HepG2 (cell line): ENCODE measurements around the gene MATK. TPM values are rescaled to one million over a fixed set of nuclear protein-coding genes. Genes with fewer than 3 reads are reported as not detected.

Source experiments
- ATAC-seq: fragments of 200-7000 bp; cut with Tn5 transposase; 3 replicates; pipeline ENCODE4 v1.9.1; 2020; ENCODE audit warnings: mild to moderate bottlenecking, moderate library complexity
- BruUV-seq: library from RNA; stranded (reverse); fragments of 400-500 nt; replicated peaks from 2 replicates; lab custom pipeline; 2021; lab: Mats Ljungman, UMichigan
- CTCF ChIA-PET: fragments of 300-600 bp; formaldehyde crosslinking; extraction: SDS; loops from one replicate; lab custom pipeline; 2021; ENCODE audit warnings: low total read pairs, inconsistent platforms, low intra/inter-chr PET ratio; lab: Yijun Ruan, JAX
- POLR2A ChIA-PET: fragments of 350-600 bp; sonication (Branson Sonifier 250); formaldehyde crosslinking; loops from one replicate; lab custom pipeline; 2020; ENCODE audit warnings: antibody characterized with exemption, inconsistent platforms; lab: Yijun Ruan, JAX
- DNase-seq: peaks from one replicate; pipeline ENCODE4 v3.0.0-alpha.2; 2015; ENCODE audit warnings: low spot score
- FAIRE-seq: peaks from 3 replicates; lab custom pipeline; 2011; peaks lifted over from hg19 to GRCh38; lab: Jason Lieb, UNC
- H2AFZ ChIP-seq: one replicate; pipeline ENCODE4 v1.6.1; 2011; ENCODE audit warnings: low read length, inconsistent platforms
- H3K27ac ChIP-seq: fragments of 300-600 bp; 3 replicates; pipeline ENCODE4 v1.8.0; 2011; ENCODE audit warnings: mixed run types, mild to moderate bottlenecking, mixed read lengths, low read length, inconsistent platforms; ENCODE audit not compliant: insufficient read depth; ENCODE audit errors: extremely low read length
- H3K27me3 ChIP-seq, 2 experiments: fragments of 200-600 bp in 1 of 2; 2 replicates in 1 of 2; 3 replicates in 1 of 2; pipeline versions ENCODE4 v1.6.0 to v1.8.0; 2011; ENCODE audit warnings: low read length in 2 of 2, mild to moderate bottlenecking in 2 of 2, moderate library complexity in 2 of 2, inconsistent platforms in 1 of 2; ENCODE audit not compliant: insufficient read depth in 2 of 2, control insufficient read depth in 1 of 2
- H3K36me3 ChIP-seq, 2 experiments: fragments of 200-600 bp in 1 of 2; replicated peaks in 1 of 2; 2 replicates in 1 of 2; 3 replicates in 1 of 2; pipeline versions ENCODE4 v1.5.1 to v1.8.0; 2011; ENCODE audit warnings: low read length in 2 of 2, inconsistent platforms in 1 of 2; ENCODE audit not compliant: insufficient read depth in 2 of 2, control insufficient read depth in 1 of 2
- H3K4me1 ChIP-seq: 2 replicates; pipeline ENCODE4 v1.5.1; 2012; ENCODE audit warnings: low read length, inconsistent platforms; ENCODE audit not compliant: insufficient read depth
- H3K4me2 ChIP-seq: 2 replicates; pipeline ENCODE4 v1.6.0; 2011; ENCODE audit warnings: low read depth, low read length, inconsistent platforms
- H3K4me3 ChIP-seq, 3 experiments: fragments of 200-600 bp in 1 of 3; sonication (generic), shearing (Covaris generic) in 1 of 3; replicated peaks in 1 of 3; 2 replicates each; pipeline ENCODE4 v1.5.1; 2011 to 2016; ENCODE audit warnings: low read length in 3 of 3, inconsistent platforms in 2 of 3, low read depth in 2 of 3, mild to moderate bottlenecking in 2 of 3, control low read depth in 1 of 3, mixed read lengths in 1 of 3; ENCODE audit not compliant: insufficient read depth in 1 of 3
- H3K79me2 ChIP-seq: one replicate; pipeline ENCODE4 v1.6.1; 2011; ENCODE audit warnings: low read length, inconsistent platforms; ENCODE audit not compliant: insufficient read depth
- H3K9ac ChIP-seq: 2 replicates; pipeline ENCODE4 v1.6.0; 2011; ENCODE audit warnings: mild to moderate bottlenecking, low read depth, low read length, inconsistent platforms; ENCODE audit not compliant: insufficient read depth
- H3K9me3 ChIP-seq: 2 replicates; pipeline ENCODE4 v1.5.1; 2012; ENCODE audit warnings: mild to moderate bottlenecking, low read length
- H4K20me1 ChIP-seq: 2 replicates; pipeline ENCODE4 v1.6.0; 2011; ENCODE audit warnings: inconsistent platforms, mild to moderate bottlenecking, low read length, moderate library complexity; ENCODE audit not compliant: insufficient read depth
- ARID3A ChIP-seq: IDR thresholded peaks from 2 replicates; pipeline ENCODE4 v1.6.1; 2012; ENCODE audit warnings: low read depth, low read length, improper control_type of control experiment
- KLF16 ChIP-seq, 2 experiments: sonication (generic) in 1 of 2; formaldehyde crosslinking in 1 of 2; IDR thresholded peaks; 2 replicates each; pipeline versions ENCODE4 v1.6.1 to v1.8.0; 2016 to 2023; ENCODE audit warnings: missing genetic modification reagents in 2 of 2, missing compliant biosample characterization in 1 of 2
- MNT ChIP-seq: fragments of 450-650 bp; IDR thresholded peaks from 2 replicates; pipeline ENCODE4 v1.6.1; 2016
- TFDP2 ChIP-seq: sonication (generic); formaldehyde crosslinking; IDR thresholded peaks from 2 replicates; pipeline ENCODE4 v1.4.0; 2020; ENCODE audit warnings: missing genetic modification reagents
- ZNF263 ChIP-seq: sonication (generic); formaldehyde crosslinking; IDR thresholded peaks from 2 replicates; pipeline ENCODE4 v1.4.0; 2020; ENCODE audit warnings: missing genetic modification reagents
- ZNF639 ChIP-seq: conservative IDR thresholded peaks from 2 replicates; pipeline ENCODE4 v1.6.1; 2018; ENCODE audit warnings: missing genetic modification reagents
- ZNF687 ChIP-seq: sonication (generic); formaldehyde crosslinking; IDR thresholded peaks from 2 replicates; pipeline ENCODE4 v1.5.1; 2020; ENCODE audit warnings: mild to moderate bottlenecking, missing genetic modification reagents, moderate library complexity
- WGBS: methylation state at CpG from one replicate; pipeline ENCODE4 v1.1.6; 2017; ENCODE audit warnings: low lambda C conversion rate; 5-methylcytosine and 5-hydroxymethylcytosine counted together
- in situ Hi-C: cut with HindIII; loops from 2 replicates; pipeline ENCODE4 v1.10.0; 2017; ENCODE audit warnings: low pct_unique_long_range_greater_than_20kb; ENCODE audit not compliant: extremely low pct_ligation_motif_present
- intact Hi-C: fragments of 100-400 bp; cut with micrococcal nuclease; formaldehyde crosslinking; loops from one replicate; pipeline ENCODE4 v1.10.0; 2022; ENCODE audit not compliant: unreplicated experiment
- polyA plus RNA-seq, 8 experiments: library from polyadenylated mRNA; depleted of rRNA in 3 of 8; stranded (reverse) in 7 of 8; unstranded in 1 of 8; fragments of >200 nt; fragmentation: Illumina TruSeq in 4 of 8; extraction: Trizol in 4 of 8; gene quantifications; 2 replicates each; pipeline versions ENCODE4 v1.2.1 to v1.2.3, GENCODE V29; 2011 to 2016; ENCODE audit warnings: low read depth in 4 of 8, missing spikeins in 1 of 8, mixed read lengths in 1 of 8; ENCODE audit not compliant: insufficient read depth in 1 of 8
- total RNA-seq, 5 experiments: library from RNA; depleted of rRNA; stranded (reverse); fragments of >200 nt; fragmentation: Illumina TruSeq; extraction: Trizol; gene quantifications; 2 replicates each; pipeline ENCODE4 v1.2.3, GENCODE V29; 2016; ENCODE audit warnings: low read depth in 1 of 5

The MATK gene
- total and polyA plus RNA-seq, 2 of the 13 experiments (the other 11 are each of a cell fraction or from before 2014, with no cell fraction given): 0.09 TPM; not detected in 1

DNA sequence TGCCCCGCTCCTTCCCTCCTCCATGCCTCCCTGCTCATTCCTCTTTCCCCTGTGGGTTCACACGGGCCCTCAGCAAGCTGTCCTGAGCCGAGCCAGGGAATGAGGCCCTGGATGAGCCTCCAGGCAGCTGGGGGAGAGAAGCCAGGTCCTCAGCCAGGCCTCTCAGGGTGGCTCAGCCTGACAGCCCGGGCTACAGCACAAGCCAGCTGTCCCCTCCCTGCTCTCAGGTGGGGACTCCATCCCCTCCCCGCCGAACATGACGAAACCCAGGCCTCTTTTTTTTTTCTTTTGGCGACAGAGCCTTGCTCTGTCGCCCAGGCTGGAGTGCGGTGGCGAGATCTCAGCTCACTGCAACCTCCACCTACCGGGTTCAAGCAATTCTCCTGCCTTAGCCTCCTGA, 40.0 kb upstream of the MATK start (continued):
- TF ChIP-seq KLF16 (CRISPR knock-in tag; IDR thresholded peaks at IDR 0.05) (no peak), ZNF639 (CRISPR knock-in tag) (no peak)

DNA sequence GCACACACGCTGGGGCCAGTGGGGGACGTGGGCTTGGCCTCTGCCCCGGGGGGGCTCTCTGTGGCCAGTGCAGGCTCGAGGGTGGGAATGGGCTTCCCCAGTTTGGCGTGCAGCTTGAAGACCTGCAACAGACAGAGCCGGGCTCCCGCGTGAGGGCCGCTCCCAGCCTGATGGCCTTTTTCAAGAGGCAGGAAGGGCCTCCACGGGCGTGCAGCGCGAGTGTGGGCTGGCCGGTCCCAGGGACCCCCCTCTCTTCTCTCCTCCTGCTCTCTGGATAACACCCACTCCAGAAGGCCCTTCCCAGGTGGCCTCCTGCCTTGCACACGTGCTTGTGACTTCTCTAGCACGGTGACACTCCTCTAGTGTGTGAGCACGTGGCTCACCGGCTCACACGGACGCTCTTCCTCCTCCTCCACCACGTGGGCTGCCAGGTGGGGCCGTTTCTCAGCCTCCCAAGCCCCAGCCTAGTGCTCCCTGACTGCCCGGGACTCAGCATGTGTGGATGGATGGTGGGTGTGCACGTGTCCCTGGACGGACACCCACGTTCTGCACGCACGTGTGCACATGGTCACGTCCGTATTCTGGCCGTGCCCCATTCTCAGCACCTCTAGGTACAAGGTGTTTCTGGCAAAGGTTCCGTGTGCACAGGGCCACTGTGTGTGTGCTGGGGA, 39.2 kb upstream of the MATK start:
- no peak overlapping the region for H3K4me2 ChIP-seq
- H3K79me2 ChIP-seq: no peaks in the 10 kb centered on the region
- in situ Hi-C loops (no loop called here), intact Hi-C loops (no loop called here)
- H3K9me3 ChIP-seq: no peaks in the 10 kb centered on the region
- DNase-seq (no peak), FAIRE-seq (no peak), ATAC-seq (no peak)
- H3K36me3 ChIP-seq: no peaks in the 10 kb centered on the region
- no peak overlapping the region for H3K27ac ChIP-seq
- H3K27me3 ChIP-seq: peaks cover 9 to 46% of the 10 kb centered on the region in 2 experiments; a peak in 4 of 5 replicates
- H4K20me1 ChIP-seq: no peaks in the 10 kb centered on the region
- 10% methylated on average over 7 of the region's 32 CpGs for WGBS
- CTCF ChIA-PET: no interaction called here
- TF ChIP-seq ARID3A: no peak
- TF ChIP-seq MNT: peak; percentile 95
- peak; percentile 32; the same call in 1 of the 2 replicates for TF ChIP-seq ZNF263 (CRISPR knock-in tag)
- 0 out of 2 replicates have a peak, but pooled peaks have one; percentile 28 for TF ChIP-seq ZNF687 (CRISPR knock-in tag)
- no peak for TF ChIP-seq TFDP2
- H3K4me3 ChIP-seq: no peak overlapping the region
- no peak overlapping the region for H2AFZ ChIP-seq
- BruUV-seq: no TSS peak
- POLR2A ChIA-PET: no interaction called here
- H3K4me1 ChIP-seq: no peaks in the 10 kb centered on the region
- no peak overlapping the region for H3K9ac ChIP-seq
